Fibroblast of pulmonary artery (primary cell): Measurements from ENCODE around the gene ARHGEF37.

Experiments
- DNase-seq: peaks from one replicate; pipeline ENCODE4 v3.0.0-alpha.2; 2010; ENCODE audit warnings: low read depth
- H3K4me3 ChIP-seq: replicated peaks from 2 replicates; pipeline ENCODE4 v1.5.1; 2011; ENCODE audit warnings: low read depth, mild to moderate bottlenecking, control low read depth, low read length, moderate library complexity
- TF ChIP-seq, protein P1 (sequence below): IDR thresholded peaks from 2 replicates; pipeline ENCODE4 v1.5.1; 2011; ENCODE audit warnings: mild to moderate bottlenecking, control low read depth, low read length, inconsistent platforms; ENCODE audit errors: missing control alignments

Gene ARHGEF37

DNA sequence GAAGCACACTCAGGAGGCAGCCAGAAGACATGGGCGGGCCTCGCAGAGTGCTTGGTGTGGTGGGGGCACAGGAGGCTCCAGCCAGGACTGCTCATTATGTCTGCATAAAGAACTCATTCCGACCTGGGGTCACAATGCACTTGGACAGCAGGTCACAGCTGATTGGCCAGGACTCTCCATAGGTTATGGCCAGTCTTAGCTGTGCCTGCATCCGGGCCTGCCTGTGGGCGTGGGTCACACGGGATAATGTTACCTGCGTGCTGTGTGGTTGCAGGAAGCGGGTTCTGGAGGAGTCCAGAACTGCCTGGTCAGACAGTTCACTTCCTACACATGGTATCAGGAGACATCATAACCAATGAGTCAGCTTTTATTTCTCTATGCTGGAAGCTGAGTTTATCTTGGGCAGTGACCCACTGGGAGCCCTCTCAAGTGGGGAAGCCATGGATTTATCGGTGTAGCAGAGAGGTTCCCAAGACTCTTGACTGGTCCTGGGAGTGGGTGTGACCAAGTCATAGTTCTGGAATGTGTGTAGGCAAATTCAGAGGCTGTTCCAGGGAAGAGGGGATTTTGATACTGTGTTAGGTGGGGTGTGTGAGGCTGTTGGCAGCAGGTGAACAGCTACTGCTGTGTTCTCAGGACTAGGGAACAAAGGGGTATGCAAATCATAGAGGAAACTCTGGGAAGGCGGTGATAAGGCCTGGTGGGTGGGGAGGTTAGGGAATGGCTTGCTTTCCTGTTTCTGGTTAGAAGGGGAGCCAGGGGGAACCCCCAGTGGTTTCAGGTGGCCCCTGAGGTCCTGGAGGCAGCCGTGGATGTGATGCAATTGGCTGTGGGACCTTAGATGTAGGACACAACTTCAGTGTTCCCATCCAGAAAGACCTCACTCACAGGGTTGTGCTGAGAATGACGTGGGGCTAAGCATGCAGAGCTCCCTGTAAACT is 51.3 kb downstream of the ARHGEF37 start:
- DNase-seq: peak; percentile 80
- TF ChIP-seq, protein P1, sequence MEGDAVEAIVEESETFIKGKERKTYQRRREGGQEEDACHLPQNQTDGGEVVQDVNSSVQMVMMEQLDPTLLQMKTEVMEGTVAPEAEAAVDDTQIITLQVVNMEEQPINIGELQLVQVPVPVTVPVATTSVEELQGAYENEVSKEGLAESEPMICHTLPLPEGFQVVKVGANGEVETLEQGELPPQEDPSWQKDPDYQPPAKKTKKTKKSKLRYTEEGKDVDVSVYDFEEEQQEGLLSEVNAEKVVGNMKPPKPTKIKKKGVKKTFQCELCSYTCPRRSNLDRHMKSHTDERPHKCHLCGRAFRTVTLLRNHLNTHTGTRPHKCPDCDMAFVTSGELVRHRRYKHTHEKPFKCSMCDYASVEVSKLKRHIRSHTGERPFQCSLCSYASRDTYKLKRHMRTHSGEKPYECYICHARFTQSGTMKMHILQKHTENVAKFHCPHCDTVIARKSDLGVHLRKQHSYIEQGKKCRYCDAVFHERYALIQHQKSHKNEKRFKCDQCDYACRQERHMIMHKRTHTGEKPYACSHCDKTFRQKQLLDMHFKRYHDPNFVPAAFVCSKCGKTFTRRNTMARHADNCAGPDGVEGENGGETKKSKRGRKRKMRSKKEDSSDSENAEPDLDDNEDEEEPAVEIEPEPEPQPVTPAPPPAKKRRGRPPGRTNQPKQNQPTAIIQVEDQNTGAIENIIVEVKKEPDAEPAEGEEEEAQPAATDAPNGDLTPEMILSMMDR: no peak
- no peak overlapping the region for H3K4me3 ChIP-seq

DNA sequence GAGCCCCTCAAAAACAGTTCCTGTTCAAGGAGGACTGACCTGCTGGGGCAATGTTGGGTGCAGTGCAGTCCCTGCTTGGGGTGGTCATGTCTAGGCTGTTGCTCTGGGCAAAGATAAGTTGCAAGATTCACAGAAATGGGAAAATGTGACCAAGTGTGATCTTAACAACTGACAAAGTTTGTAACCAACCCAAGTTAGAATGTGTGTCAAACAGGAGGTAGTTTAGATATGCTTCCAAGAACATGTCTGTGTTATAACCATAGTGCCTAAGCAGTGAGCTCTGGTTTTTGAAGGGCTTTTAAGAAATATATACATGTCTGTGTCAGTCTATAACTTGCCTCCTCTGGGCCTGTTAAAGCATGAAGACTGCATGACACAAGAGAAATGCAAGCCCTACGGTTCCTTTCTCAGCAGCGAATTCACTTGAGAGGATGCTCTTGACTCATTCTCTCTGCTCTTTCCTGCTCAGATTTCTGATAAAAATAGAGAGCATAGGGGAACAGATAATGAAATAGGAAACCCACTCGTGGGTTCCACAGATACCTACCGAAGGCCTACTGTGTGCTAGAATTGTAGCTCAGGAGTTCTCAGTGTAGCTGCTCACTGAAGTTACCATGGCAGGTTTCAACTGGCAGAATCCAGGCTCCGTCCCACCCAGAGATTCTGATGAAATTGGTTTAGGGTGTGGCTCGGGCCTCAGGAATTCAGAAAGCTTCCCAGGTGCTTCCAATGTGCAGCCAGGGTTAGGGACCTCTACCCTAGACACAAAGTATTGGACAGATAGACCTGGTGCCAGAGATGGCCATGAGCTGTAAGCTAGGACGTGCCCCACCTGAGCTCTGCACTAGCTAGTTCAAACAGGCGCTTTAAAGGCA is 52.4 kb downstream of the ARHGEF37 start:
- peak; percentile 21 for DNase-seq
- TF ChIP-seq, protein P1: no peak
- H3K4me3 ChIP-seq: no peak overlapping the region

DNA sequence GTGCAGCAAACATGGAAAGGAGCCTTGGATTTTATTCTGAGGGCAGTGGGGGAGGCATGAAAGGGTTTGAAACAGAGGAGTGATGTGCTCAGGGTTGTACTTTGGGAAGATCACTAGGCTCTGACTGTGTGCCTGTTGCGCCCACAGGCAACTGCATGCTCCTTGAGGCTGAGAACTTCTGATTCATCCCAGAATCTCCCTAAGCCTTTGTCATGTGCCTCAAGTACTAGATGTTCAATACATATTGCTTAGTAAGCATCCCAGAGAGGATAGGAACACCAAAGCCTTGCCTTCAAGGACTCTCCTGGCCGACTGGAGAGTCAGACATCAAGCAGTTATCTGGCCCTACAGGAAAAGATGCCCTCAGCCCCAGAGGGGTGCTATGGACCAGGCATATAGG is 54.1 kb downstream of the ARHGEF37 start:
- TF ChIP-seq, protein P1: no peak
- no peak overlapping the region for H3K4me3 ChIP-seq
- DNase-seq: peak; percentile 14

DNA sequence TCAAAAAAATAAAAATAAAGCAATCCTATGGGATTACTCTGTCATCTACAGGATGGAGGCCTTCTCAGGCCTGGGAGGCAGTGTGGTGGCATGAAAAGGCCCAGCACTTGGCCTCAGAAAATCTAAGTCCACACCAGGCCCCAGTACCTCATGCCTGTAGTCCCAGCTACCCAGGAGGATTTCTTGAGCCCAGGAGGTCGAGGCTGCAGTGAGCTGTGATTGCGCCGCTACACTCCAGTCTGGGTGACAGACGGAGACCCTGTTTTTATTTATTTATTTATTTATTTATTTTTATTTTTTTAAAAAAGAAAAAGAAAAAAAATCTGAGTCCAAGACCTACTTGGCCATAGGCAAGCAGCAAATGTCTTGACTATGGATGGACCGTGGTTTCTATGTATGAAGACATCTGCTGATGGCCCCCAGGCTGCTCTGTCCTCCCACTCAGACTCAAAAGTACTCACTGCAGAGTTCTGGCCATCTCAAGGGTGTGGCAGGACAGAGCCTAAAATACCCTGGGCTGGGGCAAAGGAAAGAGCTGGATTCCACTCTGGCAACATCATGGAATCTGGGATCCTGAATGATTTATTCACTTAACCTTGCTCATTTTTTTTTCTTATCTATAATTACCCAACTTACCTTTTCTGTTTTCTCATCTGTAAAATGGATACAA is 55.0 kb downstream of the ARHGEF37 start:
- H3K4me3 ChIP-seq: no peak overlapping the region
- TF ChIP-seq, protein P1: no peak
- DNase-seq: no peak

DNA sequence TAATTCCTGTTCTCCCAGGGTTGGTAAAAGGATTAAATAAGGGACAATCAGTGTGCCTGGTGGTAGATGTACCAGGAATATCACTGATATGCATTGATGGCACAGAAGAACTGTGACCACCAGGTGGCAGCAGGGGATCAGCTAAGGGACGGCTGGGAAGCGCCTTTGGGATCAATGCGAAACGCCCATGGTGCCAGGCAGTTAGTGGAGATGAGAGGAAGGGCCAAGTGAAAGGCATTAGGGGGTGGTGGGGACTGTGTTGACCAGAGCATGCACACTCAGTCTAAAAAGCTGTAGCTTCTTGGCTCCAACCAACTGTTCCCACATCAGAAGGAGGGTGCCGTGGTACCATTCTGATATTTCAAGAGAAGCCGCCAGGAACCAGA is 55.6 kb downstream of the ARHGEF37 start:
- H3K4me3 ChIP-seq: no peak overlapping the region
- peak; percentile 75 for DNase-seq
- TF ChIP-seq, protein P1: peak; percentile 77

DNA sequence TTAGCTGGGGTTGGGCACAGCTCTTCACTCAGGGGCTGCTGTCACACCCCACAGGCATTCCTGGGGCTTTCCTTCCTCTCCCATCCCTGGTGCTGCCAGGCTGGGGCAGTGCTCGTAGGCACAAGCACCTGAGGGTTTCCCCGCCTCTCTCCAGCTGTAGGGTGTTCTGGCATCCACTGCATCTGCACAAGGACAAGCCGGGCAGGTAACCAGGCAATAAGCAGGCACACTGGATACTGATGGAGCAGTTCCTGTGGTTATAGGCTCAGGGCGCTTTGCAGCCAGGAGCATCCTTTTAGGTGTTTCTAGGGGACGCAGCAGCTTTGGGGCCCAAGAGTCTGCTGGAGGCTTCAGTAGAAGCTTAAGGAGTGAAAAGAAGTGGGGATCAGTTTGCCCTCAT is 56.8 kb downstream of the ARHGEF37 start:
- H3K4me3 ChIP-seq: no peak overlapping the region
- no peak for DNase-seq
- TF ChIP-seq, protein P1: no peak
